Measurements from ENCODE around the gene WBP2. TPM values are rescaled to one million over a fixed set of nuclear protein-coding genes. Genes with fewer than 3 reads are reported as not detected.

WBP2 gene
- total and polyA plus RNA-seq, 10 of the 15 experiments (the other 5 are each of a cell fraction or from before 2014, with no cell fraction given), result 1.5 to 57.3 (median 27.5) TPM

DNA sequence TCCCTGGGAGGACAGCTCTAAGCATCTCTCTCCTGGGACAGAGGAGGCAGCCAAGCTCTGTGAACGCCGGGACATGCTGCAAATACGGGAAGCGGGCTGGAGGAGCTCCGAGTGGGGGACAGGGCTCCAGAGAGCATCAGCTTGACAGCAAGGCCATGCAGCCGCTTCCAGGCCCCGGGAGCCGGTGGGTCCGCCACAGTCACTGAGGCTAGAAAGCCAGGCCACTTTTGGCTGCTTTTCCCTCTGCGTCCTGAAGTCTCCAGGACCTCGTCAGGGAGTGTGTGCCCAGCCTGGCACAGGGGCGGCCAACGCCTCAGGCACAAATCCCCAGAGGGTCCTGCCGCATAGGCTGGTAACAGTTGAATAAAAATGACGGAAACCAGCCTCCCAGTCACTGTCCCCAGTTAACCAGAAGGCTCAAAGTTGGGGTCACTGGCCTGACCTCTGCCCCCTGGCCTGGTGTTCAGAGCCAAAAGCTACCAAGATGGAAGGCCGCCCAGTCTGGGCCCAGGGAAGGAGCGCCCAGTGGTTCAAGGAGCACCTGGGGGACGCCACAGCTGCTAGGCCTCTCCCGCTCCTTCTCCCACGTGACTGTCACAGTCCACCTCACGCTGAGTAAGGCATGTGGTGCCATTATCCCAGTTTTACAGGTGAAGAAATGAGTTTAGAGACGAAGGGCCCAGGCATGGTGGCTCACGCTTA lies 44.8 kb upstream of the WBP2 start:
- H3K9me3 ChIP-seq (replicated peaks; ENCODE audit: control insufficient read depth, insufficient read depth, low read length), result no peaks in the 10 kb centered on the region
- H4K20me1 ChIP-seq (ENCODE audit: control insufficient read depth, insufficient read depth), result no peaks in the 10 kb centered on the region
- no peak overlapping the region for H2AFZ ChIP-seq (ENCODE audit: control insufficient read depth, low read depth, low read length)
- RAD21 ChIA-PET (ENCODE audit: unreplicated experiment), result no interaction called here
- H3K36me3 ChIP-seq (ENCODE audit: control insufficient read depth in 2 of 2, insufficient read depth in 2 of 2, low read length in 1 of 2), result peaks cover 10 to 17% of the 10 kb centered on the region in 2 experiments; a peak in 3 of 4 replicates
- POLR2A ChIA-PET, result interaction anchor here (1.7 kb wide), 1 partner anchor 13 kb away, joined by 6 read pairs; no protein-coding TSS in a partner anchor
- peaks cover 23% of the 10 kb centered on the region for H3K79me2 ChIP-seq (ENCODE audit: control insufficient read depth, insufficient read depth, low read length)
- CTCF ChIA-PET, result interaction anchor here (1.0 to 1.4 kb wide), 2 partner anchors 44 to 45 kb away, joined by 4 to 7 read pairs; partner anchors contain the start of gene WBP2
- no peak overlapping the region for H3K4me2 ChIP-seq (ENCODE audit: control insufficient read depth, insufficient read depth)
- in situ Hi-C loops (cut with MboI) (no loop called here), intact Hi-C loops (cut with micrococcal nuclease; ENCODE audit: unreplicated experiment) (loop anchor here (5.0 kb wide), 2 partner anchors 43 to 123 kb away; partner anchors contain the start of gene WBP2)
- no peak for FAIRE-seq
- SMC1A ChIA-PET (ENCODE audit: uncharacterized antibody, unreplicated experiment), result no interaction called here
- no peak overlapping the region for H3K27ac ChIP-seq (ENCODE audit: control insufficient read depth, insufficient read depth)
- H3K27me3 ChIP-seq (replicated peaks in 1 of 2; ENCODE audit: control insufficient read depth in 2 of 2, insufficient read depth in 2 of 2, low read length in 1 of 2), result no peaks in the 10 kb centered on the region
- TF ChIP-seq, protein P1, sequence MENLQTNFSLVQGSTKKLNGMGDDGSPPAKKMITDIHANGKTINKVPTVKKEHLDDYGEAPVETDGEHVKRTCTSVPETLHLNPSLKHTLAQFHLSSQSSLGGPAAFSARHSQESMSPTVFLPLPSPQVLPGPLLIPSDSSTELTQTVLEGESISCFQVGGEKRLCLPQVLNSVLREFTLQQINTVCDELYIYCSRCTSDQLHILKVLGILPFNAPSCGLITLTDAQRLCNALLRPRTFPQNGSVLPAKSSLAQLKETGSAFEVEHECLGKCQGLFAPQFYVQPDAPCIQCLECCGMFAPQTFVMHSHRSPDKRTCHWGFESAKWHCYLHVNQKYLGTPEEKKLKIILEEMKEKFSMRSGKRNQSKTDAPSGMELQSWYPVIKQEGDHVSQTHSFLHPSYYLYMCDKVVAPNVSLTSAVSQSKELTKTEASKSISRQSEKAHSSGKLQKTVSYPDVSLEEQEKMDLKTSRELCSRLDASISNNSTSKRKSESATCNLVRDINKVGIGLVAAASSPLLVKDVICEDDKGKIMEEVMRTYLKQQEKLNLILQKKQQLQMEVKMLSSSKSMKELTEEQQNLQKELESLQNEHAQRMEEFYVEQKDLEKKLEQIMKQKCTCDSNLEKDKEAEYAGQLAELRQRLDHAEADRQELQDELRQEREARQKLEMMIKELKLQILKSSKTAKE (IDR thresholded peaks at IDR 0.05; ENCODE audit: low read depth, poor library complexity, severe bottlenecking), result no peak
- TF ChIP-seq CREB1 (IDR thresholded peaks at IDR 0.05; ENCODE audit: low read depth) (no peak), SMC3 (IDR thresholded peaks at IDR 0.05; ENCODE audit: borderline replicate concordance, low read length) (no peak)
- TF ChIP-seq, protein P2, sequence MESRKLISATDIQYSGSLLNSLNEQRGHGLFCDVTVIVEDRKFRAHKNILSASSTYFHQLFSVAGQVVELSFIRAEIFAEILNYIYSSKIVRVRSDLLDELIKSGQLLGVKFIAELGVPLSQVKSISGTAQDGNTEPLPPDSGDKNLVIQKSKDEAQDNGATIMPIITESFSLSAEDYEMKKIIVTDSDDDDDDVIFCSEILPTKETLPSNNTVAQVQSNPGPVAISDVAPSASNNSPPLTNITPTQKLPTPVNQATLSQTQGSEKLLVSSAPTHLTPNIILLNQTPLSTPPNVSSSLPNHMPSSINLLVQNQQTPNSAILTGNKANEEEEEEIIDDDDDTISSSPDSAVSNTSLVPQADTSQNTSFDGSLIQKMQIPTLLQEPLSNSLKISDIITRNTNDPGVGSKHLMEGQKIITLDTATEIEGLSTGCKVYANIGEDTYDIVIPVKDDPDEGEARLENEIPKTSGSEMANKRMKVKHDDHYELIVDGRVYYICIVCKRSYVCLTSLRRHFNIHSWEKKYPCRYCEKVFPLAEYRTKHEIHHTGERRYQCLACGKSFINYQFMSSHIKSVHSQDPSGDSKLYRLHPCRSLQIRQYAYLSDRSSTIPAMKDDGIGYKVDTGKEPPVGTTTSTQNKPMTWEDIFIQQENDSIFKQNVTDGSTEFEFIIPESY (IDR thresholded peaks at IDR 0.05), result no peak
- H3K4me1 ChIP-seq (ENCODE audit: control insufficient read depth, insufficient read depth, low read length), result peaks cover 5% of the 10 kb centered on the region
- BruUV-seq (replicated peaks), result no TSS peak
- H3K9ac ChIP-seq (ENCODE audit: control insufficient read depth, insufficient read depth, low read length), result no peak overlapping the region
- H3K4me3 ChIP-seq, result no peak overlapping the region
- 98% methylated on average over 18 of the region's 23 CpGs for WGBS (ENCODE audit: insufficient coverage, insufficient replicate concordance, low lambda C conversion rate, missing lambda C conversion rate)
- no peak for ATAC-seq
- no peak for DNase-seq (ENCODE audit: low read depth, low spot score)

Measured in GM12878 (cell line).